GM21825 (cell line): ENCODE results near the gene MIXL1.

ENCODE experiments used
- ATAC-seq: cut with Tn5 transposase; IDR thresholded peaks from one replicate; pipeline ENCODE4 v1.9.1; 2021; ENCODE audit warnings: mild to moderate bottlenecking, moderate library complexity; ENCODE audit not compliant: unreplicated experiment

Gene MIXL1

GRCh38 chr1:226276077-226276682, 52.7 kb downstream of the MIXL1 start:
- no peak for ATAC-seq
